Natural killer cell (primary cell): Measurements from ENCODE around the gene TMEM53. TPM values are rescaled to one million over a fixed set of nuclear protein-coding genes. Genes with fewer than 3 reads are reported as not detected.
A peak's percentile ranks its signal among the peaks of the same experiment; 100 is the strongest.

ENCODE experiments used
- ATAC-seq, 3 donors: fragments of 150-1000 bp in 2 of 3; fragments of 200-7000 bp in 1 of 3; cut with Tn5 transposase; 1 replicate in 1 of 3; 2 replicates in 2 of 3; pipeline ENCODE4 v1.10.0; 2021; ENCODE audit warnings: mild to moderate bottlenecking in 2 of 3, moderate library complexity in 2 of 3
- DNase-seq, 2 donors: peaks; one replicate each; pipeline versions ENCODE4 v3.0.0 to v3.0.0-alpha.2; 2013 to 2021; ENCODE audit warnings: mixed read lengths in 1 of 2
- H3K27ac ChIP-seq: one replicate; pipeline ENCODE4 v1.5.1; 2013; ENCODE audit warnings: mild to moderate bottlenecking, low read length
- H3K27me3 ChIP-seq: one replicate; pipeline ENCODE4 v1.6.1; 2013; ENCODE audit warnings: low read length; ENCODE audit not compliant: control insufficient read depth, insufficient read depth
- H3K36me3 ChIP-seq: one replicate; pipeline ENCODE4 v1.6.1; 2013; ENCODE audit warnings: low read length; ENCODE audit not compliant: control insufficient read depth, insufficient read depth
- H3K4me1 ChIP-seq: one replicate; pipeline ENCODE4 v1.6.1; 2013; ENCODE audit warnings: low read length; ENCODE audit not compliant: control insufficient read depth, insufficient read depth
- H3K4me3 ChIP-seq: one replicate; pipeline ENCODE4 v1.5.1; 2013; ENCODE audit warnings: low read length
- H3K9me3 ChIP-seq: one replicate; pipeline ENCODE4 v1.6.1; 2013; ENCODE audit warnings: low read length; ENCODE audit not compliant: control insufficient read depth, insufficient read depth
- H3K27ac Mint-ChIP-seq, 2 donors: one replicate each; pipeline ENCODE4 v1.8.0; 2022; ENCODE audit warnings: mild to moderate bottlenecking in 2 of 2, mixed read lengths in 2 of 2, moderate library complexity in 1 of 2
- H3K27me3 Mint-ChIP-seq, 2 donors: one replicate each; pipeline ENCODE4 v1.8.0; 2022; ENCODE audit warnings: low read depth in 2 of 2, mixed read lengths in 2 of 2
- H3K36me3 Mint-ChIP-seq: one replicate; pipeline ENCODE4 v1.8.0; 2022; ENCODE audit warnings: mixed read lengths
- H3K4me1 Mint-ChIP-seq, 2 donors: one replicate each; pipeline ENCODE4 v1.8.0; 2022; ENCODE audit warnings: mixed read lengths in 2 of 2
- H3K4me3 Mint-ChIP-seq: one replicate; pipeline ENCODE4 v1.8.0; 2022; ENCODE audit warnings: mild to moderate bottlenecking, moderate library complexity, mixed read lengths
- H3K9me3 Mint-ChIP-seq, 2 donors: one replicate each; pipeline ENCODE4 v1.8.0; 2022; ENCODE audit warnings: mixed read lengths in 2 of 2
- CTCF ChIP-seq: fragments of 200-600 bp; IDR thresholded peaks from one replicate; pipeline ENCODE4 v1.8.0; 2022; ENCODE audit warnings: antibody characterized with exemption
- WGBS: methylation state at CpG from one replicate; pipeline ENCODE4 v1.1.7; 2013; ENCODE audit warnings: missing lambda C conversion rate; ENCODE audit not compliant: insufficient coverage; 5-methylcytosine and 5-hydroxymethylcytosine counted together
- intact Hi-C: fragments of 100-400 bp; cut with micrococcal nuclease; formaldehyde crosslinking; loops from one replicate; pipeline ENCODE4 v1.14.2; 2022
- total RNA-seq, 4 donors: library from RNA; stranded (reverse); fragments of 120-200 nt in 1 of 4; gene quantifications; one replicate each; pipeline versions ENCODE4 v1.2.3 to v1.2.4, GENCODE V29; 2013 to 2022

The TMEM53 gene
- total RNA-seq, 3 donors from 2014 or later (not counting 1 experiment from before 2014, with no cell fraction given), result 2.2 to 3.8 (median 3.3) TPM

- Histone ChIP-seq H3K4me3 (no peak overlapping the region), H3K4me1 (peaks cover 17% of the 10 kb centered on the region), H3K36me3 (no peaks in the 10 kb centered on the region), H3K27me3 (no peaks in the 10 kb centered on the region), H3K9me3 (no peaks in the 10 kb centered on the region), H3K27ac (no peak overlapping the region)
- peaks cover 10 to 13% of the 10 kb centered on the region in 2 donors for H3K4me1 Mint-ChIP-seq
- no peaks in the 10 kb centered on the region for H3K9me3 Mint-ChIP-seq
- H3K27ac Mint-ChIP-seq, result no peak overlapping the region
- no peaks in the 10 kb centered on the region for H3K36me3 Mint-ChIP-seq
- H3K27me3 Mint-ChIP-seq, result no peaks in the 10 kb centered on the region
- 91% methylated on average over 4 of the region's 4 CpGs for WGBS
- TF ChIP-seq CTCF, result no peak
- DNase-seq (no peak), ATAC-seq (no peak)
- H3K4me3 Mint-ChIP-seq, result no peak overlapping the region
- intact Hi-C loops, result no loop called here
Measured at GRCh38 chr1:44678626-44679025, 4.3 kb upstream of the TMEM53 start.

GRCh38 chr1:44678120-44678519 lies 3.8 kb upstream of the TMEM53 start:
- intact Hi-C loops, result no loop called here
- ATAC-seq, result no peak
- no peaks in the 10 kb centered on the region for H3K36me3 ChIP-seq
- peaks cover 22% of the 10 kb centered on the region for H3K4me1 ChIP-seq
- no peaks in the 10 kb centered on the region for H3K9me3 Mint-ChIP-seq
- no peaks in the 10 kb centered on the region for H3K9me3 ChIP-seq
- H3K4me1 Mint-ChIP-seq, result peaks cover 15 to 18% of the 10 kb centered on the region in 2 donors
- no peak overlapping the region for H3K4me3 ChIP-seq
- no peak for DNase-seq
- no peaks in the 10 kb centered on the region for H3K36me3 Mint-ChIP-seq
- H3K27ac Mint-ChIP-seq, result no peak overlapping the region
- no peak for TF ChIP-seq CTCF
- no peak overlapping the region for H3K4me3 Mint-ChIP-seq
- 81% methylated on average over 2 of the region's 2 CpGs for WGBS
- H3K27ac ChIP-seq, result no peak overlapping the region
- no peaks in the 10 kb centered on the region for H3K27me3 ChIP-seq
- no peaks in the 10 kb centered on the region for H3K27me3 Mint-ChIP-seq

GRCh38 chr1:44677201-44677766 lies 3.0 kb upstream of the TMEM53 start:
- Mint-ChIP-seq H3K4me3 (no peak overlapping the region), H3K36me3 (no peaks in the 10 kb centered on the region), H3K27me3 (no peaks in the 10 kb centered on the region), H3K4me1 (peaks cover 23% of the 10 kb centered on the region in 2 donors), H3K9me3 (no peaks in the 10 kb centered on the region), H3K27ac (no peak overlapping the region)
- Histone ChIP-seq H3K36me3 (no peaks in the 10 kb centered on the region), H3K9me3 (no peaks in the 10 kb centered on the region), H3K27ac (no peak overlapping the region), H3K27me3 (no peaks in the 10 kb centered on the region), H3K4me3 (no peak overlapping the region), H3K4me1 (peaks cover 30% of the 10 kb centered on the region)
- no peak for ATAC-seq
- TF ChIP-seq CTCF, result peak; percentile 41
- WGBS, result 73% methylated on average over 6 of the region's 6 CpGs
- DNase-seq, result peak in 1 of 2 donors; percentile 51
- intact Hi-C loops, result no loop called here
